Mucosa of stomach (tissue), 1 donor: ENCODE results near the gene TUBB1.
"Not testable (repeated sequence)": the region's sequence is repeated elsewhere in the genome, so short reads cannot be mapped to it uniquely, and the experiment has no call there.

ENCODE experiments used
- H3K27me3 ChIP-seq: one replicate; pipeline ENCODE4 v1.7.0; 2013; ENCODE audit warnings: mild to moderate bottlenecking, low read length; ENCODE audit not compliant: control insufficient read depth, insufficient read depth
- H3K36me3 ChIP-seq: one replicate; pipeline ENCODE4 v1.7.0; 2013; ENCODE audit warnings: low read length; ENCODE audit not compliant: control insufficient read depth, insufficient read depth
- H3K4me1 ChIP-seq: one replicate; pipeline ENCODE4 v1.7.0; 2013; ENCODE audit warnings: mild to moderate bottlenecking, low read length; ENCODE audit not compliant: control insufficient read depth, insufficient read depth
- H3K4me3 ChIP-seq: one replicate; pipeline ENCODE4 v1.7.0; 2013; ENCODE audit warnings: low read length
- H3K9ac ChIP-seq: one replicate; pipeline ENCODE4 v1.7.0; 2013; ENCODE audit warnings: mild to moderate bottlenecking, low read length, moderate library complexity
- H3K9me3 ChIP-seq: one replicate; pipeline ENCODE4 v1.7.0; 2013; ENCODE audit warnings: mild to moderate bottlenecking, low read length, moderate library complexity; ENCODE audit not compliant: control insufficient read depth
- donor health status: Pancreatic carcinoma.

The TUBB1 gene

DNA sequence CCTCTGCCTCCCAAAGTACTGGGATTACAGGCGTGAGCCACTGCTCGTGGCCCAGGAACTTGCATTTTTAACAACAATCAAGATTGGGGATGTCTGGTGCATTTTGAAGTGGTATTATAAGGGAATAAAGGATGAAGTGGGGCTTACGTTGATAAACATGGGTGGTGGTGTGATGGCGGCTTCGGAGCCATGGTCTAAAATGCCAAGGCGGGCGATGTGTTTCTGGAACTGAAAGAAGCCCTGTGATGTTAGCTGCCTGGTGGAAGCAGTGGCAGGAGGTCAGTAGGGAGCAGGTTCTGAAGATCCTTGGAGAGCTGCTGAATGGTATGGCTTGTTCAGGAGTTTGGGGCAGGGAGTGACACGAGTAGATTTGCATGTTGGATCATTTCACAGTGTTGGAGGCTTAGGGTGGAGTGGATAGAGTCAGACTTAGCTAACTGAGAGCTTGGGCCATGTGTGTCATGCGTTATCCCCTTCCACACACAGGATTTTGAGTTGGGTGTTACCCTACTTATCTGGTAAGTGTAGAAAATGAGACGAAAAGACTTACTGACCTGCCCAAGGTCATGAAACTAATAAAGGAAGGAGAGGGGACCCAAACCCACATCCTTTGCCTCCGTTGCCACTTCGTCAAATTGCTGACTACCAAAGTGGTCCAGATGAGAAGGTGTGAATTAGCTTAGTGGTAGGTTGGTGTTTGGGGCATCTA lies 36.7 kb upstream of the TUBB1 start:
- no peaks in the 10 kb centered on the region for H3K27me3 ChIP-seq
- H3K4me3 ChIP-seq, result no peak overlapping the region
- H3K9me3 ChIP-seq, result no peaks in the 10 kb centered on the region
- H3K4me1 ChIP-seq, result peaks cover 8% of the 10 kb centered on the region
- H3K36me3 ChIP-seq, result peaks cover 8% of the 10 kb centered on the region
- no peak overlapping the region for H3K9ac ChIP-seq

DNA sequence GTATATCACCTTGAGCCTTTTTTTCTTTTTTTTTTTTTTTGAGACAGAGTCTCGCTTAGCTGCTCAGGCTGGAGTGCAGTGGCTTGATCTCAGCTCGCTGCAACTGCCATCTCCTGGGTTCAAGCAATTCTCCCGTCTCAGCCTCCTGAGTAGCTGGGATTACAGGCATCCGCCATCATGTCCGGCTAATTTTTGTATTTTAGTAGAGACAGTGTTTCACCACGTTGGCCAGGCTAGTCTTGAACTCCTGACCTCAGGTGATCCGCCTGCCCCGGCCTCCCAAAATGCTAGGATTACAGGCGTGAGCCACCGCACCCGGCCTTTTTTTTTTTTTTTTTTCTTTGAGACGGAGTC lies 36.1 kb upstream of the TUBB1 start:
- H3K9ac ChIP-seq, H3K9me3 ChIP-seq, H3K4me1 ChIP-seq, H3K27me3 ChIP-seq, H3K4me3 ChIP-seq: not testable (repeated sequence)
- H3K36me3 ChIP-seq, result peaks cover 13% of the 10 kb centered on the region

DNA sequence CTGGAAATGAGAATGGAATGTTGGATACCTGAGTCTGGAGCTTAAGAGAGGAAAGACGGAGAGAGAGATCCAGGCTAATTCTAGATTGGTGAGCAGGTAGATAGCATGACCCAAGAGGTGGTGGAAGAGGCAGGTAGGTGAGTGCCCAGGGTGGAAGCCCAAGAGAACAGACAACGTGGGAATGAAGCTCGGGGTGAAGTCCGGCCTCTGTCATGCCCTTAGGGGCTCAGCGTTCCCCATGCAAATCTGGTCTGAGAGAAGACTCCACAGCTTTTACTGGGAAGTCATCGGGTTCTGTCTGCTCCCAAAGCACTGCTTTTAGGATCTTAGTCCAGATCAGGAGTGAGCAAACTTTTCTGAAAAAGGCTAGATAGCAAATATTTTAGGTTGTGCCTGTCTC lies 34.5 kb upstream of the TUBB1 start:
- Histone ChIP-seq H3K27me3 (no peaks in the 10 kb centered on the region), H3K4me3 (no peak overlapping the region), H3K4me1 (peaks cover 8% of the 10 kb centered on the region), H3K9me3 (no peaks in the 10 kb centered on the region), H3K36me3 (peaks cover 20% of the 10 kb centered on the region), H3K9ac (no peak overlapping the region)

DNA sequence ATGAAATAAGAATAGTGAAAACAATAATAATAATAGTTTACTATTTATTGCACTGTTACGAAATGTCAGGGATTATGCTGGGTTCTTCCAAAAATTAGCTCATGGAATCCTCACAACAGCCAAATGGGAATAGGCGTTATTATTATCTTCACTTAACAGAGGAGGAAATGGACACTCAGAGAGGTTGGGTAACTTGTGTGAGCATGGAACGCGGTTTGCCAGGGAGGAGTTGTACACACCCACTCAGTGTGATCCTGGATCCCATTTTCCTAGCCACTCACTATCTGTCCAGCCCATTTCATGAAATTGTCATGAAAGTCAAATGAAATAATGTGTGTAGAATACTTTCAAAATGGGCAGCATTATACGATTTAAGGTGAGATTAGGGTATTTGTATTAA lies 33.6 kb upstream of the TUBB1 start:
- Histone ChIP-seq H3K27me3 (no peaks in the 10 kb centered on the region), H3K9ac (no peak overlapping the region), H3K9me3 (no peaks in the 10 kb centered on the region), H3K4me1 (peaks cover 8% of the 10 kb centered on the region), H3K36me3 (peaks cover 24% of the 10 kb centered on the region), H3K4me3 (no peak overlapping the region)

DNA sequence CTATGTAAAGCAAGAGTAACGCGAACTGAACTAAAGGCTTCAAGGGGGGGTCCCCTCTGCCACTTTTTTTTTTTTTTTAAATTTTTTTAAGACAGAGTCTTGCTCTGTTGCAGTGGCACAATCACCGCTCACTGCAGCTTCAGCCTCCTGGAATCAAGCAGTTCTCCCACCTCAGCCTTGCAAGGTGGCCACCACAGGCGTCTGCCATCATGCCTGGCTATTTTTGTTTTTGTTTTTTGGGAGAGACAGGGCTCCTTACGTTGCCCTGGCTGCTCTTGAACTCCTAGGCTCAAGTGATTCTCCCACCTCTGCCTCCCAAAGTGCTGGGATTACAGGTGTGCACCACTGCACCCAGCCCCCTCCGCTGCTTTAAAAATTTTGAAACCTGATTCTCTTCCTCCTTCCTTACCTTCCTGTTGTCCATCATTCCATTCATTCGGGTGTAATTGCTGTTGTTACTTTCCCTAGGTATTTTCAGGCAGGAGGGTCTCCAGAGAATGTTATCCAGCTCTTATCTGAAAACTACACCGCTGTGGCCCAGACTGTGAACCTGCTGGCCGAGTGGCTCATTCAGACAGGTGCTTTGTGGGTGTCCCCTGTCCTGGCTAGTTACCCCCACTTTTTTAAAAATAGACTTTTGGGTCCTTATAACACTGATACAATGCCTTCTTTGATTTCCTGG lies 32.8 kb upstream of the TUBB1 start:
- no peaks in the 10 kb centered on the region for H3K9me3 ChIP-seq
- peaks cover 8% of the 10 kb centered on the region for H3K4me1 ChIP-seq
- H3K36me3 ChIP-seq, result peaks cover 24% of the 10 kb centered on the region
- H3K27me3 ChIP-seq, result no peaks in the 10 kb centered on the region
- no peak overlapping the region for H3K4me3 ChIP-seq
- H3K9ac ChIP-seq, result no peak overlapping the region

- no peaks in the 10 kb centered on the region for H3K9me3 ChIP-seq
- no peaks in the 10 kb centered on the region for H3K27me3 ChIP-seq
- peaks cover 24% of the 10 kb centered on the region for H3K36me3 ChIP-seq
Measured at GRCh38 chr20:58986968-58987517, 32.2 kb upstream of the TUBB1 start.

GRCh38 chr20:58987790-58988564 lies 31.3 kb upstream of the TUBB1 start:
- Histone ChIP-seq H3K4me3 (no peak overlapping the region), H3K4me1 (no peaks in the 10 kb centered on the region), H3K27me3 (no peaks in the 10 kb centered on the region), H3K36me3 (peaks cover 26% of the 10 kb centered on the region), H3K9me3 (no peaks in the 10 kb centered on the region), H3K9ac (no peak overlapping the region)

More at GRCh38 chr20:58986968-58987517, 32.2 kb upstream of the TUBB1 start:
- Histone ChIP-seq H3K9ac (no peak overlapping the region), H3K4me3 (no peak overlapping the region), H3K4me1 (peaks cover 8% of the 10 kb centered on the region)

- peaks cover 31% of the 10 kb centered on the region for H3K36me3 ChIP-seq
Measured at GRCh38 chr20:58988565-58988882, 30.7 kb upstream of the TUBB1 start.

GRCh38 chr20:58989196-58989595 lies 30.0 kb upstream of the TUBB1 start:
- Histone ChIP-seq H3K9ac (no peak overlapping the region), H3K4me3 (no peak overlapping the region), H3K9me3 (no peaks in the 10 kb centered on the region), H3K4me1 (no peaks in the 10 kb centered on the region), H3K36me3 (peaks cover 31% of the 10 kb centered on the region), H3K27me3 (no peaks in the 10 kb centered on the region)

More at GRCh38 chr20:58988565-58988882, 30.7 kb upstream of the TUBB1 start:
- H3K4me1 ChIP-seq, result no peaks in the 10 kb centered on the region
- no peaks in the 10 kb centered on the region for H3K27me3 ChIP-seq
- no peak overlapping the region for H3K4me3 ChIP-seq
- no peak overlapping the region for H3K9ac ChIP-seq
- H3K9me3 ChIP-seq, result no peaks in the 10 kb centered on the region

- Histone ChIP-seq H3K4me3 (no peak overlapping the region), H3K27me3 (no peaks in the 10 kb centered on the region), H3K9me3 (no peaks in the 10 kb centered on the region), H3K4me1 (no peaks in the 10 kb centered on the region), H3K36me3 (peaks cover 38% of the 10 kb centered on the region), H3K9ac (no peak overlapping the region)
Measured at GRCh38 chr20:58990651-58991445, 28.4 kb upstream of the TUBB1 start.

DNA sequence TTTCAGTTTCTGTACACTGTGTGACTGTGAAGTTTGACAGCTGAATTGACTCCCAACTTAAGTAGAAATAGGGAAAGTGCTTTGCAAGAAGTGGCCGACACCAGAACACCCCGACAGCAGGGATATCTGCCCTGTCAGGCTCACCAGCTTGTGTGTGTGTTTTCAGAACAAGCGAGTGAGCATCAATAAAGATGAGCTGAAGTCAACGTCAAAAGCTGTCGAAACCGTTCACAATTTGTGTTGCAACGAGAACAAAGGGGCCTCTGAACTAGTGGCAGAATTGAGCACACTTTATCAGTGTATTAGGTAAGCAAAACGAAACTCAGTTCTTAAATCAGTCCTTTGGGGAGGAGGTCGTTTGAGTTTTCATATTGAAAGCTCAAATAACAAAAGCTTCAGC lies 27.5 kb upstream of the TUBB1 start:
- peaks cover 38% of the 10 kb centered on the region for H3K36me3 ChIP-seq
- H3K4me3 ChIP-seq, result no peak overlapping the region
- H3K9me3 ChIP-seq, result no peaks in the 10 kb centered on the region
- H3K4me1 ChIP-seq, result no peaks in the 10 kb centered on the region
- no peaks in the 10 kb centered on the region for H3K27me3 ChIP-seq
- no peak overlapping the region for H3K9ac ChIP-seq
